GM19438 (cell line): Measurements from ENCODE around the gene CCDC187.

Experiments used
- ATAC-seq: cut with Tn5 transposase; IDR thresholded peaks from one replicate; pipeline ENCODE4 v1.9.1; 2021; ENCODE audit warnings: low read depth; ENCODE audit not compliant: unreplicated experiment

CCDC187 gene

DNA sequence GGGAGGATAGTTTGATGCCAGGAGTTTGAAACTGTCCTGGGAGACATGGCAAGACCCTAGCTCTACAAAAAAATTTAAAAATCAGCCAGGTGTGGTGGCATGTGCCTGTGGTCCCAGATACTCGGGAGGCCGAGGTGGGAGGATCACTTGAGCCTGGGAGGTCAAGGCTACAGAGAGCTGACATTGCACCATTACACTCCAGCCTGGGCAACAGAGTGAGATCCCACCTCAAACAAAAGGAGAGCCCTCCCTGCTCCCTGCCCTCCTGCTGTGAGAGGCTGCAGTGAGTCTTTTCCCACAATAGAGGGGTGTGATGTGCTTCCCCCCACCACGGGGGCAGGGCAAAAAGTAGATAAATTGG, 10.1 kb upstream of the CCDC187 start:
- ATAC-seq: no peak

DNA sequence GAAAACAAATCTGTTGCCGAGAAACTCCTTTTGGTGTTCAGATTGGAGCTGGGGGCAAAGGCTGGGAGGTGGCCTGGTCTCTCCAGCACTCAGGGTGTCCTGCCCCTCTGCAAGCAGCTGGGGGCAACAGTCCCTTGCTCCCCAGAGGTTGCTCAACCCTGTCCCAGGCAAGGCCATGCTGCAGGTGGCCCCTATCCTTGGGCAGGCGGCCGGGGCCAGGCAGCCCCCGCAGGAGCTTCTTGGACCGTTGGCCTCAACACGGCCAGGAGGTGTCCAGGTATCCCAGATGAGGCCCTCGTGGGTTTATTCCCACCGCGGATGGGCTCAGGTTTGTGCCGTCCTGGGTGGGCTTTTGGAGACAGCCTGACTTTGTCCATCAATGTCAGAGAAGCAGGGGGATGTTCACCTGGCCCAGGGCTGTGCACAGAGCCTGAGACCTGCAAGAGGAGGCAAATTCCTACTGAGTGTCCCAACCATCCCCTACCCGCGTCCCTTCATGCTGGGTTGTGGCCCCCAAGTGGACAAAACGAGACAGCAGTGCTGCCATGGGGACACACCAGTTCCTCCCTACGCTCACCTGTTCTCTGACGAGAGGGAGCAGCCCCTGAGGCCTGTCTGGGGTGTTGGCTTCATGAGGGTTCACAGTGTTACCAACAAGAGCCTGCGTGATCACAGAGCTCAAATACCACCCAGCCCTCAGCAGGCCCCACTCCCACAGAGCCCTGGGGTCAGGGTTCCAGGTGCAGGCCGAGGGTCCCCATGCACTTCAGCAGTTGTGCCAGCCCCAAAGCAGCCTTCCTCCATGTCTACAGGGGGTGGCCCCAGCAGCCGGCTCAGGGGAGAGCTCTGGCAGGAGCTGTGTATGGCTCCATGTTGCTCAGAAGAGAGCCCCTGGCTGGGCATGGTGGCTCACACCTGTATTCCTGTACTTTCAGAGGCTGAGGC, 9.5 kb upstream of the CCDC187 start:
- no peak for ATAC-seq

DNA sequence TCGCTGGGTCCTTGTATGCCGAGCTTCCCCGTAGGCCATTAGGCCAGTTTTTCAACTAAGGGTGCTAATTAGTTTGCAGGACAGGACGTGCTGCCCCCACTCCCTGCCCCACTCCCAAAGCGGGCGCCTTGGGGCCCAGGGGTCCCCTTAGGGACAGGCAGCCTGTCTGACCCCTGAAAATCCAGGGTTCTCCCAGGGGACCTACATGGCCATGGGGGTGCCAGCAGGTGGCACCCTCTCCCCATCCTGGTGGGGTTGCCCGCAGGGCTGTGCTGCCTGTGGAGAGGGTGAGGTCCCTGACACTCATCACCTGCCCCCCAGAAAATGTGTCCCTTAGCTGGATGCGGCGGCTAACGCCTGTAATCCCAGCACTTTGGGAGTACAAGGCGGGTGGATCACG, 8.5 kb upstream of the CCDC187 start:
- no peak for ATAC-seq

DNA sequence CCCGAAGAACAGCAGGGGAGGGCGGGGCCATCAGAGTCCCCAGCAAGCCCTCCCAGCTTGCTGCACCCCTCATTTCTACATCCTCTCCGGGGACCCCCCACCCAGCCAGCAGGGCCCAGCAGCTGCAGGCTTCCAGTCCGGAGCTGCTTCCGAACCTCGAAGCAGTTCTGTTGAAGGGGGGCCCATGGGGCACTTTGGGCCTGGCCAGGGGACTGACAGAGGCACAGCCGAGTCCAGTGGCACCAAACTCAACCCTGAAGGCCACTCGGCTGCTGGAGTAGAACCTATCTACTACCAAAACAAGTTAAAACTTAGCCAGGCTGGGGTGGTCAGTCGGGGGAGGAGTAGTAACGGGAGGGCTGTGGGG, 8.1 kb upstream of the CCDC187 start:
- no peak for ATAC-seq

DNA sequence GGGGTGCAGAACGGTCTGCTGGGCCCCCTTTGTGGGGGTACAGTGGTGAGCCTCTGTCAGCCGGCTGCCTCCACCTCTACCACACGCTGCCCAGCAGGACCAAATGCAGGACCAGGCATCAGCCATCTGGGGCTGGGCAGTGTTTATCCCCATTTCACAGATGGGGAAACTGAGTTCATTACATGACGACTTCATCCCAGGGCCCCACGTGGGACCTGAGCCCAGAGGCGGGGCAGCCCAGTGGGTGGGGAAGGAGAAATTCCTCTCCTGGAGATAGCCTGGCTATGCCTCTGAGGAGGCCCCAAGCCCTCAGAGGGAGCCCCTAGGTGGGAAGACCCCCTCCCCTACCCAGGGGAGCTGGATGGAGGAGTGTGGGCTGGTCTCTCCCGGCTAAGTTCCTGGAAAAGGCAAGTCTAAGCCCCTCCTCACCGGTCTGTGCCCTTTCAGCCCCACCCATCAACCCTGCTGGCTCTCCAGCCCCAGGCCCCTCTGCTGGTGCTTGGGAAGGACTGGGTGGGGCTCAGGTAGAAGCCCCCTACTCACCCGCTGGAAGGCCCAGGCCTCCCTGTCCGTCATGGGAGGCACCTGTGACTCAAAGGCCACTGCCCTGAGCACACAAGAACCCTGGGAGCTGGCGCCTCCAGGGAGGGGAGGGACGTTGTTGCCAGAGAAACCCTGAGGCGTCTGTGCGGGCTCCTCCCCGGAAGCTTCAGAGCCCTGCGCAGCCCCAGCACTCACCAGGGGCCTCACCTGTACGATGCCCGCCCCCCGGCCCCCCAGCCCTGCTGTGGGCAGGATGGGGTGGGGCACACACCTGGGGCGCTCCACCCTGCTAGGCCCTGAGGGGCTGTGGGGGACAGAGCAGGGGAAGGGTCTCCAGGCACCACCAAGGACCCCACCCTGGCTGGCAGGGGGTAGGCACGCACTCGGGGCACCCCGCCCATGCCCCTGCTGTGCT, 7.4 kb upstream of the CCDC187 start:
- no peak for ATAC-seq

DNA sequence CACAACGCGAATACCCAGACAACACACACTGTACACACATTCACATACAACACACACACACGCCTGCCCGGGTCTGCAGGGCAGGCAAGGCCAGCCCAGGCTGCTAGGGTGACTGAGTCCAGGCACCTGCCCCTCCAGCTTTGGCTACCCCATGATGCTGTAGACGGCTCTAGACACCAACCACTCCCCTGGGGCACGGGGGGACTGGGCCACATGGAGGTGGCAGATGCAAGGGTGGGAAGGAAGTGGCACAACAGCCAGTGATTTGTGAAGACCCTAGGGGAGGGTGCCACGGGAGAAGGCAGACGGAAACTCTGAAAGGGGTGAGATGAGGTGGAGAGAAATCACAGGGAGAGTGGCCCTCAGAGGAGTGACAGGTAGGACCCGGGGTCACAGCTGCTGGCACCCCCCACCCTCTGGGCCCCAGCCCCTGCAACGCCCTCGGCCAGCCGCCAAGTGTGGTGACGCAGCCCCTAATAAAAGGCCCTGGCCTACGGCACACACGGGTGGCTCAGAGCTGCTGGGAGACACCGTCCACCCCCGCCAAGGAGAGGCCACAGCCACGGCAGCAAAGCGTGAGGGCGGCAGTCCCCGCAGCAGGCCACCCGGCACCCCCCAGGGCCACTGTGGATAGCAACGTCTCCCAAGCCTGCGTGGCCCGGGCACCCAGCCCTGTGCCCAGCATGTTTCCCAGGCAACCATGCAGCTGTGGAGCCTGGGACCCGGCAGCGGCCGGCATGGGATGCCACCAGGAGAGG, 6.6 kb upstream of the CCDC187 start:
- ATAC-seq: no peak

DNA sequence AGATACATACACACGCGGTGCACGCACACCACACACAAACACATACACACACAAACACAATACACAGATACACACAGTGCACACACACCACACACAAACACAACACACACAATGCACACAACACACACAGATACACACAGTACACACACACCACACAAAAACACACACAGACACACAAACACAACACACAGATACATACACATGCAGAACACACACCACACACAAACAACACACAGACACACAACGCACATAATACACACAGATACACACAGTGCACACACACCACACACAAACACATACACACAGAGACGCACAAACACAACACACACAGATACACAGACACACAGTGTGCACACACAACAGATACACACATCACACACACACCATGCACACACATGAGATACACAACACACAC, 5.9 kb upstream of the CCDC187 start:
- no peak for ATAC-seq

DNA sequence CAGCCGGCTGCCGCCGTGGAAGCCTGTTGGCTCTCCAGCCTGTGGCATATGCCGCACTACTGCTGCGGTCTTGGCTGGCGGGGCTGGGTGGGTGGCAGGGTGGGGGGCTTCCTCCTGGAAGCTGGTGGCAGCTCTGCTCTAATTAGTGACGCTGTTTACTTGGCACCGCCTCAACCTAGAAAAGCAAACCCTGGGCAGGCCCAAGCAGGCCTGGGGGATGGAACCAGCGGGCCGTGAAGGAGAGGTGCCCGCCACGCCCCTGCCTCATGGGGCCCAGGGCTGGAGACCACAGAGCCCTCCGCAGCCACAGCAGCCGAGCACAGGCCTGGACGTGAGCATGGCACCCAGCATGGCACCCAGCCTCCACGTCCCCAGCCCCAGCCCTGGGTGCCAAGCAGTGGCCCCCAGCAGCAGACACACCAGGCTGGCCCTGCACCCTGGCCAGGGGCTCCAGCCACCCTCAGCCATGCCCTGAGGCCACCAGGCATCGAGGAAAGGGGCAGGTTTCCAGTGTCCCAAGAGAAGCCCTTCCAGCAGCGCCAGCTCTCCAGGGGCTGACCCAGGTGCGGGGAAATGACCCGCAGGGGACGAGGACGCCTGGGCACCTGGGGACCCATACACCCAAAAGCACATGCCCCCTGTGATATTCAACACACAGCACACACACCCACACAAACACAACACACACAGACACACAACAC, 5.4 kb upstream of the CCDC187 start:
- no peak for ATAC-seq

DNA sequence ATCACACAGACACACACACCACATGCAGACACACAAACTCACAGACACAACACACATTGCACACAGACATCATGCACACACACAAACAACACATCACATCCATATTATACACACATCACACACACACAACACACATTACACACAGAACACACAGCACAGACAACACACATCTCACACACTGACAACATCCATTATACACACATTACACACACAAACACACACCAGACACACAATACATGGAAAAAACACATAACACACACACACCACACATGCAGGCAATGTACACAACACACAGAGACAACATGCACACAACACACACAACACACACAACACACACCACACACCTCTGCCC, 4.8 kb upstream of the CCDC187 start:
- ATAC-seq: no peak

DNA sequence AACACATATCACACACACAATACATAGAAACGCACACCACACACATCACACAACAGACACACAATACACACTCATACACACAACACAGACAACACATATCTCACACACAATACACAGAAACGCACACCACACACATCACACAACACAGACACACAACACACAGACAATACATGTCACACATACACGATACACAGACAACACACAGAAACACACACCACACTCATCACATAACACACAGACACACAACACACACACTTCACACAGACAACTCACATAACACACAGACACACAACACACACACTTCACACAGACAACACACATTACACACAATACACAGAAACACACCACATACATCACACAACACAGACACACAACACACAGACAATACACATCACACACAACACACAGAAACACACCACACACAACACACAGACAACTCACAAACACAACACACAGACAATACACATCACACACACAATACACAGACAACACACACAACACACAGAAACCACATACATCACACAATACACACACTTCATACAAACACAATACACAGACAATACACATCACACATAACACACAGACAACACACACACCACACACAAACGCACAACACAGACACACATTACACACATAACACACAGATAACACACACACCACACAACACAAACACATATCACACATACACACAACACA, 4.3 kb upstream of the CCDC187 start:
- no peak for ATAC-seq

DNA sequence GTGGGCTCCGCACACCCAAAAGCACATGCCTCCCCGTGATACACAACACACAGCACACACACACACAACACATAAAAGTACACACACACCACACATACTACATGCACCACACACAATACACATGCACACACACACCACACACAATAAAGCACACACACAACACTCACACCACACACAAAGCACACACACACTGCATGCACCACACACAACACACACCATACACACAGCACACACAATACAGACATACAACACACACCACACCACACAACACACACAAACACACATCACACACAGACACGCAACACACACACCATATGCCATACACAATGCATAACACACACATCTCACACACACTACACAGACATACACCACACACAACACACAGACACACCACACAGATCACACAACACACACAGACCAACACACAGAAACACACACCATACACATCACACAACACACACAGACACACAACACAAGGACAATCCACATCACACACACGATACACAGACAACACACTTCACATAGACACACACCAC, 3.4 kb upstream of the CCDC187 start:
- no peak for ATAC-seq

DNA sequence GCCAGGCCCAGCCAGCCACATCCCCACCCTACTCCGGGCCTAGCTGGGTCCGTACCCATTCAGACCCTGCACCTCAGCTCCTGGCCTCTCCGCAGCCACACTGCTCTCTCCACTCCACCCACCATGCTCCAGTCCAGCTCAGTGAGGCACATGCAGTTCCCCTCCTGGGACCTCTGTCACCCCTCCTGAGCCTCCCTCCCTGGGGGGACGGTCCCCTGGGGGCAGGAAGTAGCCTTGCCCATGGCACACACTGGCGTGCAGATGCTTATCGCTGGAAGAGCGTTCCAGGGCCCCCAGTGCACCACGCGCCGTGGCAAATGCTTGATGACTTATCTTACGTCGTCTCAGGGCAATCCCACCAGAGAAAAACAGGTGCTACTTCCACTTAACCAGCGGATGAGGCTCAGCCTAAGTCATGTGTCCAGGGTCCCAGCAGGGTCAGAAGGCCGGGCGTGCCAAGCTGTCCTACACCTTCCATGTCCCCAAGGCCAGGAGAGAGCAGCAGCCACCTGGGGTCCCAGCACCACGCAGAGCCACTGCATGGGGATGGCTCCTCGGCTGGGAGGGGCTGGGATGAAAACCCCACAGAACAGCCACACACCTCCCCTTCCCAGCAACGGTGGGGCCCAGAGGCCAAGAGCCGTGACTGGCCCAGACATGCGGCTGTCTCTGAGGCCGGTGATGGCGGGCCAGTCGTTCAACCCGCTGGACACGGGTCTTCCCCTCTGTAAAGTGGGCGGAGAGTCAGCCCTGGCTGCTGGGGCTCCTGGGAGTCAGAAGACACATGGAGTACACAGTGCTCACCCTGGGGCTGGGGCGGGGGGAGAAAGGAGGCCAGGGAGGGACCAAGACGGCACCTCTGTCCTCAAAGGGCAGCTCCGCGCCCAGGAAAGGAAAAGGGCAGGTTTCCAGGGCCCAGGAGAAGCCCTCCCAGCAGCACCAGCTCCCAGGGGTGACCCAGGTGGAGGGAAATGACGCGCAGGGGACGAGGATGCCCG, 2.6 kb upstream of the CCDC187 start:
- ATAC-seq: no peak

DNA sequence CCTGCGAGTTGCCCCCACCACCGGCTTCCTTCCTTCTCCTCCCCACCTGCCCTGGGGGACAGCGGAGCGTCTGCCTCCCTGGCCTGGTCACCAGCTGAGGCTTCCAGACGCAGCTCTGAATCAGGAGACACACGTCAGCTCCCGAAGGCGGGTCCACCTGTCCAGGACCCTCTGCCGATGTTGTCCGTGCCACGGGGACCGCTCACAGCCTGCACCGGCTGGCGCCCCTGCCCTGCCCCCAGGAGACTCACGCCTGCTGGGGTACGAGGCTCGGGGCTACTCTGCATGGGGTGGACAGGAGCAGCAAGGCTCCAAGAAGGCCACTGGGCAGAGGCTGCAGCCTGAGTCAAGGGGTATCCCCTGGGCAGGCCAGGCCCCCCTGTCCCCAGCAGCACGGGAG, 1.9 kb upstream of the CCDC187 start:
- no peak for ATAC-seq

DNA sequence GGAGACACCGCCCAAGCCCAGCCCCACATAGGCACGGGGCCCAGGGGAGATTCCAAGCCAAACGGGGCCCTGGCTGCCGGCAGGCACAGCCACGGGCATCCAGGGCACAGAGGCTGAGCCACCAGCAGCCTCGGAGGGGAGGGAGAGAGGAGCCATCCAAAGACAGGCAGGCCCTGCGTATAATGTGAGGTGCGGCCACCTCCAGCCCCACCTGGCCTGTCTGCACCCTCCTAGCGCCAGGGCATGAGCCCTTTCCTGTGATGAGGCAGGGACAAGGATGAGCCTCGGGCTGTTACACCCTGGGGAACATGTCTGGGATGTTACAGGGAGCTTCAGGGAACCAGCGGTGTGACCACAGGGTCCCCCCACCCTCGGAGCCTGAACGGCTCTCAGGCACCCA, 1.1 kb upstream of the CCDC187 start:
- ATAC-seq: no peak

DNA sequence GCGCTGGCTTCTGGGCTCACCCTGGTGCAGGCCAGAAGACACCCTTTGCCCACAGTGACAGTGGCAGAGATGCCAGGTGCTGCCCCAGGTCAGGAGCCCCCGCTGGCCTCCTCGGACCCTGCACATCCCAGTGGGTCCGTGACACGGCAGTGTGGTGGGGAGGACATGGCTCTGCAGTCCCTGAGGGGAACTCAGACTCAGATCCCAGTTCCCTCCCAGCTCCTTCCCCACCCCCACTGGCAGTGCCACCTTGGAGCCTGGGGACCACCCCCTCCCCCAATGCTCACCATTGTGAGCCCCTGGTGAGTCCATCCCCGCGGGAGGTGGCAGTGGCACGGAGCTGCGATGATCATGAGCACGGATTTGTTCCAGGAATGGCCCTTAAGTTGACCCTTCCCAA, 562 bp upstream of the CCDC187 start:
- ATAC-seq: no peak

DNA sequence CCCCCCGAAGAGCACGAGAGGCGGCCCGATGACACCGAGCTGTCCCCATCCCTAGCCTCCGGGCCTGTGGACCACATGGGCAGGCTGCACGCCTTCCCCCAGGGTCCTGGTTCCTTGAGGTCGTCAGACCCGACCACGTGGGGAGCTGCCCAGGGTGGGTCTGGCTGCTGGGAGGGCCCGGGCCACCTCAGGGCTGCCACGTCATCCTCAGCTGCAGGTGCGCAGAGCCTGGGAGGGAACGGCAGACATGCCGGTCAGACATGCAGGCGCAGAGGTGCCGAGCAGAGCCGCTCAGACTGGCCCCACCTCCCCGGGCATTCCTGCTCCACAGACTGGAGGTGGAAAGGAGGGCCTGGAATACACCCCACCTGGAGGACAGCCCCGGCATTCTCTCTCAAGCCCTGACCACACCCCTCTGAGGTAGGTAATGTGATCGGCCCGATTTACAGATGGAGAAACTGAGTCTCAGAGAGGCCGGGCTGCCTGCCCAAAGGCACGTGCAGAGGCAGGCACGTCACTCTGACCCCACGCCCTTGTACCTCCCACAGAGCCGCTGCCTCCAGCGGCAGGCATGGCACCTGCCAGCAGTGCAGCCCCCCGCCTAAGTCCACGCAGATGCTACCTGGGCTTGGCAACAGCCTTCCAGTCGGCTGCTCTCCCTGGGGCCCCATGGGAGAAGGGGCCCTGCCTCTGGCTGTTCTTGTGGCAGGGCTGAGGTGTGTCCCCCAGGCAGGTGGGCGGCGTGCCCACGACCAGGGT, 649 bp downstream of the CCDC187 start:
- no peak for ATAC-seq

DNA sequence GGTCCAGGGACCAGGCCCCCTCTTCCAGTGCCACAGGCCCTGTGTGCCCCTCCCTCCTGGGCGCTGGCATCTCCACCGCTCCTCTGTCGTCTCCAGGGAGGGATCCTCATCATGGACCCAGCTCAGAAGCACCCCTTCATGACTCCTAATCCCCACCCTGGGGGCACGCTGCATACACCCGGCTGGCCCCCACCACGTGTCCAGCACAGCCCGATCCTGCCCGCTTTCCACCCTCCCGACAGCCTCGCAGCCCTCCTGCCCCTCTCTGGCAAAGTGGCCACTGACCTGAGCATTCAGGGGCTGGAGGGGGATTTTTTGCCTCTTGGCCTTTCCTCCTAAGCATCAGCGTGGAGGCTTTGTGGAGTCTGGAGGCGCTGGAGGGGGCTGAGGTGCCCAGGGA, 1.4 kb downstream of the CCDC187 start:
- ATAC-seq: no peak

DNA sequence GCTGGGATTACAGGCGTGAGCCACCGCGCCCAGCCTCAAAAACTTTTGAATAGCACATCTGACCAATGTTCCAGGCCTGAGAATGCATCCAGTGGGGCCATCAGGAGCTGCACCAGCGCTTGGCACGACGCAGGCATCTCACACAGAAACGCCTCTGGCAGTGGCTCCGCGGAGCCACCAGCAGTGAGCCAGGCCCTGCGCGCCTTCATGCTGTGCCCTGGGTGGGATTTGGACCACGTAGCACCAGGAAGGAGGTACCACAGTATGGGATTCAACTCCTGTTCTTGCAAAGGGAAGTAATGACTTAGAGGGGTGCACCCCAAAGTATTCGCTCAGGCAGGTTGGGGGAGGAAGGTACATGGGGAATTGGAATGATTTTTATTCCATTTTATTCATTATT, 3.0 kb downstream of the CCDC187 start:
- ATAC-seq: no peak
